ENCODE results near the gene GMDS. TPM values are rescaled to one million over a fixed set of nuclear protein-coding genes. Genes with fewer than 3 reads are reported as not detected.

GMDS gene
- total and polyA plus RNA-seq, 2 experiments from 2014 or later: 6.3 to 17.7 TPM

DNA sequence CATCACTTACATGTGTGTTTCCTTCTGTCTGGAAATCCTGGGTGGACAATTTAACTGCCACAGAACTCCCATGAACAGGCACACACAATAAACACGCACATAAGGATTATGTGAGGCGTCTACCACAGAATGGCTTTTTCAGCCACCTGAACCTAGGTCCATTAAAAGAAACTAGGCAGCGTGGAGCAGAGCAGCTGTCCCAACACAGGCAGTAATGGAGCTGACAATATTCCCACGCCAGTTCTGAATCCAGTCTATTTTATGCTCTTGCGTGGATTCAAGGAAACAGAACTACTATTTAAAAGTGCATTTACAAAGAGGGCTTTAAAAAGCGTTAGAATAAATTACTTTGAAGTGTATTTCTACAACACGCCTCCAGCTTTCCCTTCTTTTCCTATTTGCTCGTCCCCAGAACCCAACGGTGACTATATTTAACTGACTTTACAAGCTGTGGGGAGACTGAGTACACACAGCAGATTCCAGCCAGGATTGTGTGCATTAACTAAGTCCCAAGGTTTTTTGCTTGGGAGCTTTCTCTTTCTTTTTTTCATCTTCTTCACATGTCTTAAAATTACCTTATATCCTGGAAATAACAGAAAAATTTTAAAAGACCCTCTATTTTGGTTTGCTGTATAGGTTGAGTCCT lies 95.9 kb downstream of the GMDS start:
- H3K36me3 ChIP-seq: no peaks in the 10 kb centered on the region
- no peak overlapping the region for H3K4me3 ChIP-seq
- no peaks in the 10 kb centered on the region for H3K4me1 ChIP-seq (ENCODE audit: low read depth)
- H3K27ac ChIP-seq: no peak overlapping the region
- DNase-seq (ENCODE audit: low read depth in 1 of 2, low spot score in 1 of 2): no peak
- no peaks in the 10 kb centered on the region for H3K9me3 ChIP-seq (ENCODE audit: low read depth)
- TF ChIP-seq, protein P1, sequence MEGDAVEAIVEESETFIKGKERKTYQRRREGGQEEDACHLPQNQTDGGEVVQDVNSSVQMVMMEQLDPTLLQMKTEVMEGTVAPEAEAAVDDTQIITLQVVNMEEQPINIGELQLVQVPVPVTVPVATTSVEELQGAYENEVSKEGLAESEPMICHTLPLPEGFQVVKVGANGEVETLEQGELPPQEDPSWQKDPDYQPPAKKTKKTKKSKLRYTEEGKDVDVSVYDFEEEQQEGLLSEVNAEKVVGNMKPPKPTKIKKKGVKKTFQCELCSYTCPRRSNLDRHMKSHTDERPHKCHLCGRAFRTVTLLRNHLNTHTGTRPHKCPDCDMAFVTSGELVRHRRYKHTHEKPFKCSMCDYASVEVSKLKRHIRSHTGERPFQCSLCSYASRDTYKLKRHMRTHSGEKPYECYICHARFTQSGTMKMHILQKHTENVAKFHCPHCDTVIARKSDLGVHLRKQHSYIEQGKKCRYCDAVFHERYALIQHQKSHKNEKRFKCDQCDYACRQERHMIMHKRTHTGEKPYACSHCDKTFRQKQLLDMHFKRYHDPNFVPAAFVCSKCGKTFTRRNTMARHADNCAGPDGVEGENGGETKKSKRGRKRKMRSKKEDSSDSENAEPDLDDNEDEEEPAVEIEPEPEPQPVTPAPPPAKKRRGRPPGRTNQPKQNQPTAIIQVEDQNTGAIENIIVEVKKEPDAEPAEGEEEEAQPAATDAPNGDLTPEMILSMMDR (IDR thresholded peaks at IDR 0.05; ENCODE audit: low read depth, low read length): no peak
- H3K27me3 ChIP-seq: no peaks in the 10 kb centered on the region

DNA sequence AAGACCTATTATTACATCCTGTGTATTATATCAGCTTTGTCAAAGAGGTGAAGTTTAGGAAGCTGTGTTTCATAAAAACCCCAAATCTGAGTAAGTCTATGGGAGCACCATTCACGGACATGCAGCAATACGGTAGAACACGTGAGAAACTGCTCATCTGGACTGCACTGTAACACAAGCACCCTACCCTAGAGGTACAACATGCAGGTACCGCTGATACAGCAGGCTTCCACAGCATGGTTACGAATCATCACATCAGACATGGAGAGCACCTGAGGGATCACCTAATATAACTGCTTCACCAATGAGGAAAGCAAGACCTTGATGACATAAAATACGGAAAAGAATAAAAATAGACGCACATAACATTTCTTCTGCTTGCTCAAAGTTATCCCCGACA lies 96.7 kb downstream of the GMDS start:
- Histone ChIP-seq H3K4me3 (no peak overlapping the region), H3K9me3 (ENCODE audit: low read depth) (no peaks in the 10 kb centered on the region), H3K36me3 (no peaks in the 10 kb centered on the region), H3K27me3 (no peaks in the 10 kb centered on the region), H3K4me1 (ENCODE audit: low read depth) (no peaks in the 10 kb centered on the region), H3K27ac (no peak overlapping the region)
- no peak for DNase-seq (ENCODE audit: low read depth in 1 of 2, low spot score in 1 of 2)
- TF ChIP-seq, protein P1 (IDR thresholded peaks at IDR 0.05; ENCODE audit: low read depth, low read length): no peak

GRCh38 chr6:2147766-2148448 lies 97.5 kb downstream of the GMDS start:
- H3K4me3 ChIP-seq: no peak overlapping the region
- TF ChIP-seq, protein P1 (IDR thresholded peaks at IDR 0.05; ENCODE audit: low read depth, low read length): no peak
- H3K4me1 ChIP-seq (ENCODE audit: low read depth): no peaks in the 10 kb centered on the region
- peak in 1 of 2 donors; percentile 40 for DNase-seq (ENCODE audit: low read depth in 1 of 2, low spot score in 1 of 2)
- no peaks in the 10 kb centered on the region for H3K36me3 ChIP-seq
- H3K9me3 ChIP-seq (ENCODE audit: low read depth): no peaks in the 10 kb centered on the region
- no peaks in the 10 kb centered on the region for H3K27me3 ChIP-seq
- no peak overlapping the region for H3K27ac ChIP-seq

DNA sequence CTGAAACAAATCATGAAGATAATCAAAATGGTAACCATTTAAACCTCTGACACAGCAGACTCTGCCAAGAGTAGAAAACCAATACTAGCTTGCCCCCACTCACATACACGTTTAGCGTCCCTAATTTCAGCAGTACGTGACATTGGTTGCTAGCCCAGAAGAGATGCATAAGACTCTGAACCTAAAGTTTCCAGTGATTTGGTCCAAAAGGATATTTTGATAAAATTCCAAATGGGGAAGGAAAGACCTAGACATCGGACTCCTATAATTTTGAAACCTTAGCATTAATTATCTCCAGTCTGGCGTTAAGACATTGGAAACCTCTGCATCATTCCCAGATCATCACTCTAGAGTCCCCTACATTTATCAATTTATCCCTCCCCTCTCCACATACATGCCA lies 98.1 kb downstream of the GMDS start:
- no peak for DNase-seq (ENCODE audit: low read depth in 1 of 2, low spot score in 1 of 2)
- Histone ChIP-seq H3K4me1 (ENCODE audit: low read depth) (no peaks in the 10 kb centered on the region), H3K36me3 (no peaks in the 10 kb centered on the region), H3K4me3 (no peak overlapping the region), H3K27ac (no peak overlapping the region), H3K9me3 (ENCODE audit: low read depth) (no peaks in the 10 kb centered on the region), H3K27me3 (no peaks in the 10 kb centered on the region)
- TF ChIP-seq, protein P1 (IDR thresholded peaks at IDR 0.05; ENCODE audit: low read depth, low read length): no peak

DNA sequence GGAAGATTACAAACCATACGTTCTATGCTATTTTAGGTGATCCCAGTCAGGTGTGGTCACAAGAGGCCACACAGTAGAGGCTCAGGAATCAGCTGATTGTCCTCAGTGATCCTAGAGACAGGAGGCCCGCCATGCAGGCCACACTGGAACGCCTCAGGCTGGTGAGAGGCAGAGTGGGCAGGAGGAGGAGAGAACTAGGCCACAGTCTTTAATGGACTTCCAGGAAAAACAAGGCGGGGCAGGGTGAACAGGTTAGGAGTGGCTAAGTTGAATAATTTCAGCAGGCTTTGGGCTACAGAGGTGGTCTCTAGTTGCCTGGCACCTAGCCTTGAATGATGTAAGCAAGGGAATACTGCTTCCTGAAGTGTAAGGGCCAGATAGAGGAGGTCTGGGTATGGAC lies 101.2 kb downstream of the GMDS start:
- H3K27ac ChIP-seq: no peak overlapping the region
- H3K9me3 ChIP-seq (ENCODE audit: low read depth): no peaks in the 10 kb centered on the region
- no peak overlapping the region for H3K4me3 ChIP-seq
- TF ChIP-seq, protein P1 (IDR thresholded peaks at IDR 0.05; ENCODE audit: low read depth, low read length): no peak
- no peaks in the 10 kb centered on the region for H3K36me3 ChIP-seq
- no peak for DNase-seq (ENCODE audit: low read depth in 1 of 2, low spot score in 1 of 2)
- H3K4me1 ChIP-seq (ENCODE audit: low read depth): peaks cover 19% of the 10 kb centered on the region
- H3K27me3 ChIP-seq: no peaks in the 10 kb centered on the region
